ENCODE measurements around the gene ZNF358. TPM values are rescaled to one million over a fixed set of nuclear protein-coding genes. Genes with fewer than 3 reads are reported as not detected.

The ZNF358 gene
- total and polyA plus RNA-seq, 7 donors, result 29.3 to 120 (median 64.5) TPM

DNA sequence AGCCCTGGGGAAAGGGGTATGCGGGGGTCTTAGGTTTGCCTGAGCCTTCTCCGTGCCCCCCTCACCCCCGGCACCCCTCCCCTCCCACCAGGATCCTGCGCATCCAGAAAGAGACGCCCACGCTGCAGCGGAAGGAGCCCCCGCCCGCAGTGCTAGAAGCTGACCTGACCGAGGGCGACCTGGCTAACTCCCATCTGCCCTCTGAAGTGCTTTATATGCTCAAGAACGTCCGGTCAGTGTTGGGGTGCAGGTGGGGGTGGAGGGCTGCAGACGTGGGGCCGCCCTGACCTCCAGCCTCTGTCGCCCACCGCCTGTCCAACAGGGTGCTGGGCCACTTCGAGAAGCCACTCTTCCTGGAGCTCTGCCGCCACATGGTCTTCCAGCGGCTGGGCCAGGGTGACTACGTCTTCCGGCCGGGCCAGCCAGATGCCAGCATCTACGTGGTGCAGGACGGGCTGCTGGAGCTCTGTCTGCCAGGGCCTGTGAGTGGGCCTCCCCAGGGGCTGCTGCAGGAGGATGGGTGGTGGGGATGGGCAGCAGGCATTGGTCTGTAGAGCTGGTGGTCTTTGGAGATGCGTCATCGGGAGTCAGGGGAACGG is 24.0 kb downstream of the ZNF358 start:
- intact Hi-C loops (cut with DNase I), result loop anchor here (5.0 to 10.0 kb wide), 3 partner anchors 53 to 805 kb away; partner anchors contain the start of genes GPR108, PEX11G and TRIP10
- H3K4me1 ChIP-seq, result peaks cover 0 to 16% (median 8%) of the 10 kb centered on the region in 4 donors
- no peak for DNase-seq
- H3K27ac ChIP-seq, result no peak overlapping the region
- H3K36me3 ChIP-seq, result peaks cover 18 to 76% (median 53%) of the 10 kb centered on the region in 4 donors
- TF ChIP-seq POLR2AphosphoS5 (IDR thresholded peaks at IDR 0.05) (no peak), POLR2A (IDR thresholded peaks at IDR 0.05) (no peak), EP300 (IDR thresholded peaks at IDR 0.05) (no peak)
- TF ChIP-seq, protein P1, sequence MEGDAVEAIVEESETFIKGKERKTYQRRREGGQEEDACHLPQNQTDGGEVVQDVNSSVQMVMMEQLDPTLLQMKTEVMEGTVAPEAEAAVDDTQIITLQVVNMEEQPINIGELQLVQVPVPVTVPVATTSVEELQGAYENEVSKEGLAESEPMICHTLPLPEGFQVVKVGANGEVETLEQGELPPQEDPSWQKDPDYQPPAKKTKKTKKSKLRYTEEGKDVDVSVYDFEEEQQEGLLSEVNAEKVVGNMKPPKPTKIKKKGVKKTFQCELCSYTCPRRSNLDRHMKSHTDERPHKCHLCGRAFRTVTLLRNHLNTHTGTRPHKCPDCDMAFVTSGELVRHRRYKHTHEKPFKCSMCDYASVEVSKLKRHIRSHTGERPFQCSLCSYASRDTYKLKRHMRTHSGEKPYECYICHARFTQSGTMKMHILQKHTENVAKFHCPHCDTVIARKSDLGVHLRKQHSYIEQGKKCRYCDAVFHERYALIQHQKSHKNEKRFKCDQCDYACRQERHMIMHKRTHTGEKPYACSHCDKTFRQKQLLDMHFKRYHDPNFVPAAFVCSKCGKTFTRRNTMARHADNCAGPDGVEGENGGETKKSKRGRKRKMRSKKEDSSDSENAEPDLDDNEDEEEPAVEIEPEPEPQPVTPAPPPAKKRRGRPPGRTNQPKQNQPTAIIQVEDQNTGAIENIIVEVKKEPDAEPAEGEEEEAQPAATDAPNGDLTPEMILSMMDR (IDR thresholded peaks at IDR 0.05), result no peak
- no peaks in the 10 kb centered on the region for H3K27me3 ChIP-seq
- no peak overlapping the region for H3K4me3 ChIP-seq
- H3K9me3 ChIP-seq, result no peaks in the 10 kb centered on the region
- WGBS, 2 donors, result 95 to 97% methylated on average over 28 of the region's 28 CpGs

DNA sequence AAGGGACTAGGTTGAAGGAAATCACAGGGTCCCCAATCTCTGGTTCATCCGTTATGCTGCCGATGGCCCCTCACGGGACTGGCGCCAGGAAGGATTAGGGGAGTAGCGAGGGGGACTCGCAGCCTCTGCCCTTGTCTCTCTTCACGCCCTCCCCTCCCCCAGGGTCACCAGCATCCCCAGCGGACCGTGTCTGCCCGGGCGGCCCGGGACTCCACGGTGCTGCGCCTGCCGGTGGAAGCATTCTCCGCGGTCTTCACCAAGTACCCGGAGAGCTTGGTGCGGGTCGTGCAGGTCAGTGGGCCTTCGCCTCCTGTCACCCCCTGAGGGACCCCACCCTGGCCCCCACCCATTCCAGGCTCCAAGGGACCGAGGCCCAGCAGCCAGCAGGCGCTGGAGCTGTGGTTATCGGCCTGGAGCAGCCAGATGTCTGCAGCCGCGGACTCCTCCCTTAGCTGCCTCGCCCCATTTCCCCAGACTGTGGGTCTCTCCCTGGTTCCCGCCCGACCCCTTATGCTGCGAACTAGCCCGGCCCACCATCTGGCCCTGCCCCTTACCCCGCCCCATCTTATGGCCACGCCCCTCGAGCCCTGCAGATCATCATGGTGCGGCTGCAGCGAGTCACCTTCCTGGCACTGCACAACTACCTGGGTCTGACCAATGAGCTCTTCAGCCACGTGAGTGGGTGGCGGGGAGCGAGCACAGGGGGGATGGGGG is 25.0 kb downstream of the ZNF358 start:
- 88 to 93% methylated on average over 39 of the region's 39 CpGs for WGBS, 2 donors
- peaks cover 18 to 85% (median 57%) of the 10 kb centered on the region in 4 donors for H3K36me3 ChIP-seq
- DNase-seq, result no peak
- no peak overlapping the region for H3K27ac ChIP-seq
- peaks cover 0 to 10% (median 7%) of the 10 kb centered on the region in 4 donors for H3K4me1 ChIP-seq
- no peak overlapping the region for H3K4me3 ChIP-seq
- no peaks in the 10 kb centered on the region for H3K9me3 ChIP-seq
- H3K27me3 ChIP-seq, result no peaks in the 10 kb centered on the region
- no peak for TF ChIP-seq POLR2AphosphoS5 (IDR thresholded peaks at IDR 0.05)
- TF ChIP-seq, protein P1 (IDR thresholded peaks at IDR 0.05), result no peak
- no peak for TF ChIP-seq POLR2A (IDR thresholded peaks at IDR 0.05)
- intact Hi-C loops (cut with DNase I), result no loop called here

DNA sequence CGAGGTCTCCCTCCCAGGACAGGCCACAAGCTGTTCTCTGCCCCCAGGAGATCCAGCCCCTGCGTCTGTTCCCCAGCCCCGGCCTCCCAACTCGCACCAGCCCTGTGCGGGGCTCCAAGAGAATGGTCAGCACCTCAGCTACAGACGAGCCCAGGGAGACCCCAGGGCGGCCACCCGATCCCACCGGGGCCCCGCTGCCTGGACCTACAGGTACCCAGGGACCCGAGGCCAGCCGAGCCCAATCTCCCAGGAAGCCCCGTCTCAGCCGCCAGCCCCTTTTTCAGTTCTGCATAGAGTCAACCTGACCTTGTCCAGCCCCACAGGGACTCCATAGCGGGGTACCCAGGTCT is 25.5 kb downstream of the ZNF358 start:
- Histone ChIP-seq H3K36me3 (peaks cover 18 to 90% (median 57%) of the 10 kb centered on the region in 4 donors), H3K9me3 (no peaks in the 10 kb centered on the region), H3K4me3 (no peak overlapping the region), H3K4me1 (peaks cover 0 to 4% (median 1%) of the 10 kb centered on the region in 4 donors), H3K27me3 (no peaks in the 10 kb centered on the region), H3K27ac (no peak overlapping the region)
- TF ChIP-seq EP300 (IDR thresholded peaks at IDR 0.05) (no peak), POLR2A (IDR thresholded peaks at IDR 0.05) (no peak), POLR2AphosphoS5 (IDR thresholded peaks at IDR 0.05) (no peak)
- TF ChIP-seq, protein P1 (IDR thresholded peaks at IDR 0.05), result no peak
- intact Hi-C loops (cut with DNase I), result no loop called here
- no peak for DNase-seq
- 96 to 97% methylated on average over 15 of the region's 15 CpGs for WGBS, 2 donors

DNA sequence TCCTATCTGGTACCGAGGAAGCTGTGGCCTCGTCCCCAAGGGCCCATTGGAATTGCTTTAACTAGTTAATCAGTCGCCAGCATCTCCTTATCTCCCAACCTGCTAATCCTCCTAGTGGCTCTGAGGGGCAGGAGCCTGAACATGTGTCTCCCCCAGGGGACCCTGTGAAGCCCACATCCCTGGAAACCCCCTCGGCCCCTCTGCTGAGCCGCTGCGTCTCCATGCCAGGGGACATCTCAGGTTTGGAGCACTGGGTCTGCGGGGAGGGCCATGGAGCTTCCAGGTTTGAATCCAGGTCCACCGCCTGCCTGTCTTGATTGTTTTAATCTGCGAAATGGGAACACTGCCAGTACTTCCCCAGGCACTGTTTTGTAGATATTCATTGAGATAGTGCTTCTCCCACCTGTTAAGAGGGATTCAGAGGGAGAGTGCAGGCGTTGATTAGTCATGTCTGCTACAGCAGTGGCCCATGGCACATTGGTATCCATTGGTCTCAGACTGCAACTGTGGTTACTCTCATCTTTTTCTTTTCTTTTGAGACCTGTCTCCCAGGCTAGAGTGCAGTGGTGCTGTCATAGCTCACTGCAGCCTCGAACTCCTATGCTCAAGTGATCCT is 26.0 kb downstream of the ZNF358 start:
- WGBS, 2 donors, result 91 to 96% methylated on average over 11 of the region's 11 CpGs
- intact Hi-C loops (cut with DNase I), result no loop called here
- no peak for DNase-seq
- TF ChIP-seq, protein P1 (IDR thresholded peaks at IDR 0.05), result no peak
- TF ChIP-seq EP300 (IDR thresholded peaks at IDR 0.05) (no peak), POLR2A (IDR thresholded peaks at IDR 0.05) (no peak)
- no peaks in the 10 kb centered on the region for H3K4me1 ChIP-seq
- H3K27me3 ChIP-seq, result no peaks in the 10 kb centered on the region
- H3K27ac ChIP-seq, result no peak overlapping the region
- no peak overlapping the region for H3K4me3 ChIP-seq
- H3K9me3 ChIP-seq, result no peaks in the 10 kb centered on the region
- H3K36me3 ChIP-seq, result peaks cover 18 to 91% (median 56%) of the 10 kb centered on the region in 4 donors

Data from sigmoid colon (tissue), 7 donors.